Endothelial cell of umbilical vein (primary cell): Measurements from ENCODE around the gene HIC1. TPM values are rescaled to one million over a fixed set of nuclear protein-coding genes. Genes with fewer than 3 reads are reported as not detected.

Experiments used
- BruUV-seq: library from RNA; stranded (reverse); fragments of 400-500 nt; replicated peaks from 2 replicates; lab custom pipeline; 2021; lab: Mats Ljungman, UMichigan
- CTCF ChIA-PET: fragments of 300-600, 350-600 bp; sonication (Branson Sonifier 250); formaldehyde crosslinking; loops from one replicate; lab custom pipeline; 2021; ENCODE audit warnings: antibody characterized with exemption, inconsistent platforms; lab: Charles Lee
- POLR2A ChIA-PET: fragments of 300-600, 350-600 bp; sonication (Branson Sonifier 250); formaldehyde crosslinking; loops from one replicate; lab custom pipeline; 2021; ENCODE audit warnings: antibody characterized with exemption, inconsistent platforms; lab: Charles Lee
- DNase-seq: peaks from one replicate; pipeline ENCODE4 v3.0.0-alpha.2; 2011; ENCODE audit warnings: low read depth, low spot score
- FAIRE-seq: peaks from 2 replicates; lab custom pipeline; 2011; peaks lifted over from hg19 to GRCh38; lab: Jason Lieb, UNC
- H2AFZ ChIP-seq: 2 replicates; pipeline ENCODE4 v1.6.0; 2012; ENCODE audit warnings: low read depth, low read length, control low read depth, inconsistent platforms
- H3K27ac ChIP-seq: 2 replicates; pipeline ENCODE4 v1.5.1; 2011; ENCODE audit warnings: low read depth, mild to moderate bottlenecking, control low read depth, low read length, moderate library complexity; ENCODE audit not compliant: insufficient read depth
- H3K27me3 ChIP-seq, 2 experiments: 2 replicates each; pipeline versions ENCODE4 v1.6.0 to v1.6.1; 2011; ENCODE audit warnings: low read length in 2 of 2, mixed read lengths in 1 of 2; ENCODE audit not compliant: control insufficient read depth in 2 of 2, insufficient read depth in 2 of 2
- H3K36me3 ChIP-seq, 2 experiments: 2 replicates in 1 of 2; 3 replicates in 1 of 2; pipeline ENCODE4 v1.5.1; 2011; ENCODE audit warnings: low read length in 2 of 2, mild to moderate bottlenecking in 1 of 2, moderate library complexity in 1 of 2; ENCODE audit not compliant: control insufficient read depth in 2 of 2, insufficient read depth in 2 of 2; ENCODE audit errors: extremely low read depth in 1 of 2
- H3K4me1 ChIP-seq: 3 replicates; pipeline ENCODE4 v1.5.1; 2011; ENCODE audit warnings: mild to moderate bottlenecking, low read length; ENCODE audit not compliant: control insufficient read depth, insufficient read depth; ENCODE audit errors: extremely low read depth
- H3K4me2 ChIP-seq: 2 replicates; pipeline ENCODE4 v1.6.1; 2011; ENCODE audit warnings: low read length, control low read depth, mixed read lengths; ENCODE audit not compliant: insufficient read depth
- H3K4me3 ChIP-seq, 3 experiments: fragments of 200-600 bp in 1 of 3; sonication (generic), shearing (Covaris generic) in 1 of 3; replicated peaks in 1 of 3; 2 replicates each; pipeline ENCODE4 v1.5.1; 2011 to 2016; ENCODE audit warnings: control low read depth in 3 of 3, low read length in 3 of 3, mild to moderate bottlenecking in 2 of 3, inconsistent platforms in 1 of 3, low read depth in 1 of 3, moderate library complexity in 1 of 3; ENCODE audit not compliant: insufficient read depth in 1 of 3
- H3K79me2 ChIP-seq: 2 replicates; pipeline ENCODE4 v1.6.0; 2012; ENCODE audit warnings: low read length, inconsistent platforms; ENCODE audit not compliant: control insufficient read depth, insufficient read depth
- H3K9ac ChIP-seq: replicated peaks from 2 replicates; pipeline ENCODE3; 2011; ENCODE audit warnings: low read length, control low read depth; ENCODE audit not compliant: insufficient read depth; ENCODE audit errors: extremely low read depth
- H3K9me1 ChIP-seq: replicated peaks from 3 replicates; pipeline ENCODE4 v1.6.0; 2011; ENCODE audit warnings: mild to moderate bottlenecking, low read length; ENCODE audit not compliant: control insufficient read depth, insufficient read depth; ENCODE audit errors: extremely low read depth
- H3K9me3 ChIP-seq: replicated peaks from 2 replicates; pipeline ENCODE4 v1.5.1; 2012; ENCODE audit warnings: low read length, inconsistent platforms; ENCODE audit not compliant: control insufficient read depth, insufficient read depth
- H4K20me1 ChIP-seq: replicated peaks from 2 replicates; pipeline ENCODE3; 2011; ENCODE audit warnings: mild to moderate bottlenecking, low read length; ENCODE audit not compliant: control insufficient read depth, insufficient read depth; ENCODE audit errors: extremely low read depth
- CTCF ChIP-seq, 2 donors: IDR thresholded peaks; 1 replicate in 1 of 2; 2 replicates in 1 of 2; pipeline ENCODE4 v1.5.1; 2011; ENCODE audit warnings: low read length in 2 of 2, mild to moderate bottlenecking in 2 of 2, moderate library complexity in 2 of 2, control low read depth in 1 of 2, inconsistent platforms in 1 of 2, low read depth in 1 of 2; ENCODE audit not compliant: insufficient read depth in 1 of 2; ENCODE audit errors: extremely low read depth in 1 of 2
- EZH2 ChIP-seq: IDR thresholded peaks from 2 replicates; pipeline ENCODE4 v1.6.1; 2012; ENCODE audit warnings: borderline replicate concordance, low read depth, mild to moderate bottlenecking, moderate library complexity, low read length, inconsistent platforms; ENCODE audit not compliant: severe bottlenecking
- FOS ChIP-seq: IDR thresholded peaks from 2 replicates; pipeline ENCODE4 v1.6.1; 2011; ENCODE audit warnings: mild to moderate bottlenecking, low read length, moderate library complexity, borderline replicate concordance; ENCODE audit not compliant: insufficient read depth
- GATA2 ChIP-seq: IDR thresholded peaks from 2 replicates; pipeline ENCODE4 v1.7.0; 2011; ENCODE audit warnings: low read depth, mild to moderate bottlenecking, moderate library complexity, mixed read lengths, low read length; ENCODE audit not compliant: insufficient read length, insufficient read depth
- JUN ChIP-seq: IDR thresholded peaks from 2 replicates; pipeline ENCODE4 v1.6.1; 2011; ENCODE audit warnings: borderline replicate concordance, low read depth; ENCODE audit not compliant: insufficient read length, insufficient read depth
- MAX ChIP-seq: IDR thresholded peaks from 2 replicates; pipeline ENCODE4 v1.6.1; 2011; ENCODE audit not compliant: insufficient read depth, insufficient read length
- MYC ChIP-seq: IDR thresholded peaks from one replicate; pipeline ENCODE4 v1.6.1; 2011; ENCODE audit warnings: mild to moderate bottlenecking, low read depth, low read length
- POLR2A ChIP-seq: IDR thresholded peaks from 2 replicates; pipeline ENCODE4 v1.6.1; 2012; ENCODE audit warnings: low read depth, mild to moderate bottlenecking, control low read depth, low read length
- POLR2AphosphoS5 ChIP-seq: IDR thresholded peaks from 2 replicates; pipeline ENCODE4 v1.6.1; 2012; ENCODE audit warnings: low read depth, mild to moderate bottlenecking, control low read depth, low read length, moderate library complexity; ENCODE audit not compliant: insufficient read depth
- dilution Hi-C: fragments of 300-500 bp; cut with MboI; formaldehyde crosslinking; loops from one replicate; pipeline ENCODE4 v1.15.0; 2019; ENCODE audit warnings: low sequenced_read_pairs; ENCODE audit not compliant: extremely low pct_ligation_motif_present
- intact Hi-C: fragments of 100-400 bp; cut with micrococcal nuclease; formaldehyde crosslinking; loops from one replicate; pipeline ENCODE4 v1.10.0; 2022
- polyA plus RNA-seq, 4 experiments: library from polyadenylated mRNA; depleted of rRNA in 3 of 4; stranded (reverse) in 3 of 4; unstranded in 1 of 4; fragments of >200 nt; gene quantifications; 2 replicates each; pipeline versions ENCODE4 v1.2.1 to v1.2.3, GENCODE V29; 2011 to 2012; ENCODE audit warnings: missing spikeins in 1 of 4
- total RNA-seq: library from RNA; stranded (reverse); gene quantifications from 2 replicates; pipeline ENCODE4 v1.2.3, GENCODE V29; 2021

The HIC1 gene
- total and polyA plus RNA-seq, 2 donors (not counting 3 experiments of a cell fraction or from before 2014, with no cell fraction given) = 18.2 to 35.5 TPM

- Histone ChIP-seq H3K4me3 (no peak overlapping the region), H3K9ac (no peak overlapping the region), H3K4me1 (peaks cover 12% of the 10 kb centered on the region), H3K27ac (no peak overlapping the region), H3K79me2 (no peaks in the 10 kb centered on the region), H3K9me1 (no peaks in the 10 kb centered on the region), H3K9me3 (no peaks in the 10 kb centered on the region), H2AFZ (no peak overlapping the region), H4K20me1 (no peaks in the 10 kb centered on the region), H3K36me3 (peaks cover 3 to 16% of the 10 kb centered on the region in 2 experiments), H3K4me2 (no peak overlapping the region), H3K27me3 (no peaks in the 10 kb centered on the region)
- intact Hi-C loops (no loop called here), dilution Hi-C loops (no loop called here)
- ChIA-PET POLR2A (no interaction called here), CTCF (interaction anchor here (0.6 to 1.4 kb wide), 2 partner anchors 8 to 168 kb away, joined by 3 to 4 read pairs; no protein-coding TSS in a partner anchor)
- BruUV-seq = no TSS peak
- FAIRE-seq (no peak), DNase-seq (no peak)
- TF ChIP-seq POLR2AphosphoS5 (no peak), POLR2A (no peak), GATA2 (no peak), CTCF (IDR thresholded peaks at IDR 0.05; ENCODE audit: extremely low read depth in 1 of 2, insufficient read depth in 1 of 2, low read depth in 1 of 2, low read length in 2 of 2) (no peak), MAX (no peak), FOS (no peak), JUN (no peak), EZH2 (no peak), MYC (no peak)
These were observed 22.1 kb downstream of the HIC1 start for GRCh38 chr17:2077040-2077439.
